Transverse colon (tissue), 4 donors: ENCODE results near the gene HOXC12. TPM values are rescaled to one million over a fixed set of nuclear protein-coding genes. Genes with fewer than 3 reads are reported as not detected.

Experiments used
- DNase-seq: peaks from one replicate; pipeline ENCODE4 v3.0.0-alpha.2; 2019
- H3K27ac ChIP-seq, 4 donors: fragments of 200-600 bp; sonication (generic); 2 replicates each; pipeline ENCODE4 v1.5.1; 2016 to 2018; ENCODE audit warnings: inconsistent platforms in 4 of 4
- H3K27me3 ChIP-seq: fragments of 200-600 bp; sonication (generic); 2 replicates; pipeline ENCODE4 v1.5.1; 2017; ENCODE audit warnings: inconsistent platforms
- H3K36me3 ChIP-seq, 4 donors: fragments of 200-600 bp; sonication (generic); 2 replicates each; pipeline ENCODE4 v1.5.1; 2017 to 2019; ENCODE audit warnings: inconsistent platforms in 4 of 4
- H3K4me1 ChIP-seq, 4 donors: fragments of 200-600 bp; sonication (generic); 2 replicates each; pipeline ENCODE4 v1.5.1; 2017 to 2020; ENCODE audit warnings: inconsistent platforms in 4 of 4
- H3K4me3 ChIP-seq, 4 donors: fragments of 200-600 bp; sonication (generic); 1 replicate in 1 of 4; 2 replicates in 3 of 4; pipeline versions ENCODE4 v1.5.1 to v1.6.1; 2017 to 2019; ENCODE audit warnings: inconsistent platforms in 4 of 4
- H3K9me3 ChIP-seq, 2 donors: fragments of 200-600 bp; sonication (generic); 2 replicates each; pipeline ENCODE4 v1.5.1; 2017 to 2019; ENCODE audit warnings: inconsistent platforms in 2 of 2
- EP300 ChIP-seq: sonication (generic); formaldehyde crosslinking; IDR thresholded peaks from one replicate; pipeline ENCODE4 v1.6.1; 2017; ENCODE audit warnings: antibody characterized with exemption, low read depth
- POLR2A ChIP-seq: fragments of 450-650 bp; IDR thresholded peaks from one replicate; pipeline ENCODE4 v1.6.1; 2016; ENCODE audit warnings: antibody characterized with exemption, mild to moderate bottlenecking, moderate library complexity
- POLR2AphosphoS5 ChIP-seq, 3 donors: sonication (generic); formaldehyde crosslinking; IDR thresholded peaks; one replicate each; pipeline ENCODE4 v1.6.1; 2016; ENCODE audit warnings: antibody characterized with exemption in 3 of 3
- WGBS, 2 donors: methylation state at CpG; one replicate each; pipeline ENCODE4 v1.1.5; 2018; ENCODE audit warnings: low coverage in 1 of 2; 5-methylcytosine and 5-hydroxymethylcytosine counted together
- in situ Hi-C, 4 donors: fragments of 200-750 bp; cut with MboI; loops; one replicate each; pipeline versions ENCODE4 v1.15.0 to v1.15.1; 2017; ENCODE audit warnings: low sequenced_read_pairs in 3 of 4, low pct_ligation_motif_present in 1 of 4, low pct_unique_long_range_greater_than_20kb in 1 of 4
- intact Hi-C: fragments of 100-400 bp; cut with DNase I; formaldehyde crosslinking; loops from one replicate; pipeline ENCODE4 v1.15.1; 2023; ENCODE audit warnings: low total_unique reads
- total RNA-seq, 4 donors: library from RNA; depleted of rRNA; stranded (reverse); fragments of >200 nt; gene quantifications; one replicate each; pipeline ENCODE4 v1.1.0, GENCODE V29; 2016
- TF ChIP-seq, protein P1 (sequence below), 5 experiments: fragments of 200-600 bp in 3 of 5; fragments of 450-650 bp in 2 of 5; sonication (generic) in 3 of 5; IDR thresholded peaks; 1 replicate in 2 of 5; 2 replicates in 3 of 5; pipeline ENCODE4 v1.5.1; 2016 to 2017; ENCODE audit warnings: antibody characterized with exemption in 5 of 5, inconsistent platforms in 3 of 5, mild to moderate bottlenecking in 2 of 5, moderate library complexity in 1 of 5

HOXC12 gene
- total RNA-seq, 4 donors from 2014 or later: not detected

DNA sequence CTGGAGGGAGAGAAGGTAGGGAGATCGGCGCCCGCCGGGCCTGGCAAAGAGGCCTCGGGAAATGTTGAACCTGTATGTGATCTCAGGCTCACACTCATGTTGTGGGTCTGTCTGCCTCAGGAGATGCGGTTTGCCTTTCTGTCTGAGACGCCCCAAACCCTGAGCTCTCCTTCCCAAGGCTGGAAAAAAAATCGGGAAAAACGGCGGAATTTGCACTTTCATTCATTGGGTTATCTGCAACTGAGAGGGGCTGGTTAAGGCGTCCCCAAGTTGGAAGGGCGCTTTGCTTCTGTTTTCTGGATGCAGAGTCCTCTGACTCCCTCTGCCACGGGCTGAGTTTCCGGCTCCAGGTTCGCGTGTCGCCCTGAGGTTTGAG, 40.3 kb downstream of the HOXC12 start:
- H3K36me3 ChIP-seq: no peaks in the 10 kb centered on the region
- TF ChIP-seq, protein P1, sequence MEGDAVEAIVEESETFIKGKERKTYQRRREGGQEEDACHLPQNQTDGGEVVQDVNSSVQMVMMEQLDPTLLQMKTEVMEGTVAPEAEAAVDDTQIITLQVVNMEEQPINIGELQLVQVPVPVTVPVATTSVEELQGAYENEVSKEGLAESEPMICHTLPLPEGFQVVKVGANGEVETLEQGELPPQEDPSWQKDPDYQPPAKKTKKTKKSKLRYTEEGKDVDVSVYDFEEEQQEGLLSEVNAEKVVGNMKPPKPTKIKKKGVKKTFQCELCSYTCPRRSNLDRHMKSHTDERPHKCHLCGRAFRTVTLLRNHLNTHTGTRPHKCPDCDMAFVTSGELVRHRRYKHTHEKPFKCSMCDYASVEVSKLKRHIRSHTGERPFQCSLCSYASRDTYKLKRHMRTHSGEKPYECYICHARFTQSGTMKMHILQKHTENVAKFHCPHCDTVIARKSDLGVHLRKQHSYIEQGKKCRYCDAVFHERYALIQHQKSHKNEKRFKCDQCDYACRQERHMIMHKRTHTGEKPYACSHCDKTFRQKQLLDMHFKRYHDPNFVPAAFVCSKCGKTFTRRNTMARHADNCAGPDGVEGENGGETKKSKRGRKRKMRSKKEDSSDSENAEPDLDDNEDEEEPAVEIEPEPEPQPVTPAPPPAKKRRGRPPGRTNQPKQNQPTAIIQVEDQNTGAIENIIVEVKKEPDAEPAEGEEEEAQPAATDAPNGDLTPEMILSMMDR (IDR thresholded peaks at IDR 0.05): no peak
- TF ChIP-seq EP300 (no peak), POLR2A (no peak), POLR2AphosphoS5 (IDR thresholded peaks at IDR 0.05) (no peak)
- in situ Hi-C loops: loop anchor here in 1 of 4 donors (25.0 kb wide), 1 partner anchor 208 kb away; no protein-coding TSS in a partner anchor

DNA sequence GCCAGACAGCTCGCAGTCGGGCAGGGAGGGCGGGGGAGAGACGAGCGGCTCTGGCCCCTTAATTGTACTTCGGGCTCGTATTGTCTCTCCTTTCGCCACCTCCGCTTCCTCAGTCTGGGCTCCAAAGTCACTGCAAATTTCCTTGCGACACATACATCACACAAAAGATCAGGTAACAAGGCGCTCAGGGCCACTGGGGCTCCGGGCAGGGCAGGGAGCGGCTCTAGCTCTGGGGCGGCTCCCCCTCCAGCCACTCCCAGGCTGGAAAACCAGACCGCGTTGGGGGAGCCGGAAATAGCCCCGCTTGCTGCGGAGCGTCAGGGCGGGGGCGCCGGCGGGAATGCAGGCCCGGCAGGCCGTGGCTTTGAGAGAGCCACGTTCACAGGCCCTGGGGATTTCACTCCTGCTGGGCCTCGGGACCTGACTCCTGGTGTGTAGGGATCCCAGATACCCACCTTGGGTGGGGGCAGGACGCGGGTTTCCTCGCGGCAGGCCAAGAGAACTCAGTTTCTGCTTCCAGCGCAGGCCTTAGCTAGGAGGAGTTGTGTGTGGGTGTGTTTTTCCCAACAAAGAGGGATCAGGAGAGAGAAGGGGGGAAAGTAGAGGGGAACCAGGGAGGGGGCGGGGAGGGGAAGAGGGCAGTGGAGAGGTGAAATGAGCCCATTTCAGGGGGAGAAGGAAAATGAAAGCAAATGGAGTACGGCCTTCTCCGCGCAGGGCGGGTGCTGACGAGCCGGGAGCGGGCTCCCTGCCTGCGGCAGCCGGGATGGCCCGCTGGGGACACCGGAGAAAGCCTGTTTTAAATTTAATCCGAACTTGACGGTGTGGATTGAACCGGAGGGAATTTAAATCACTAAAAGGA, 40.9 kb downstream of the HOXC12 start:
- in situ Hi-C loops (loop anchor here in 1 of 4 donors (25.0 kb wide), 1 partner anchor 208 kb away; no protein-coding TSS in a partner anchor), intact Hi-C loops (no loop called here)
- H3K27ac ChIP-seq: no peak overlapping the region
- peaks cover 18 to 42% (median 34%) of the 10 kb centered on the region in 4 donors for H3K4me1 ChIP-seq
- peaks cover 100% of the 10 kb centered on the region for H3K27me3 ChIP-seq
- no peak for DNase-seq
- WGBS, 2 donors: 3 to 6% methylated on average over 5 to 40 of the region's 48 CpGs
- H3K4me3 ChIP-seq: peak overlapping the region; percentile 30 to 53 (median 36)
- no peaks in the 10 kb centered on the region for H3K36me3 ChIP-seq
- H3K9me3 ChIP-seq: no peaks in the 10 kb centered on the region
- TF ChIP-seq POLR2A (no peak), EP300 (no peak), POLR2AphosphoS5 (IDR thresholded peaks at IDR 0.05) (no peak)

More for the DNA sequence above, 40.3 kb downstream of the HOXC12 start:
- Histone ChIP-seq H3K27me3 (peaks cover 100% of the 10 kb centered on the region), H3K9me3 (no peaks in the 10 kb centered on the region), H3K27ac (no peak overlapping the region), H3K4me1 (peaks cover 17 to 37% (median 28%) of the 10 kb centered on the region in 4 donors), H3K4me3 (peak overlapping the region in 1 of 4 donors; percentile 53)
- intact Hi-C loops: no loop called here
- no peak for DNase-seq
- 6% methylated on average over 17 of the region's 17 CpGs; no CpG with 5 or more reads in 1 of the 2 donors for WGBS, 2 donors

DNA sequence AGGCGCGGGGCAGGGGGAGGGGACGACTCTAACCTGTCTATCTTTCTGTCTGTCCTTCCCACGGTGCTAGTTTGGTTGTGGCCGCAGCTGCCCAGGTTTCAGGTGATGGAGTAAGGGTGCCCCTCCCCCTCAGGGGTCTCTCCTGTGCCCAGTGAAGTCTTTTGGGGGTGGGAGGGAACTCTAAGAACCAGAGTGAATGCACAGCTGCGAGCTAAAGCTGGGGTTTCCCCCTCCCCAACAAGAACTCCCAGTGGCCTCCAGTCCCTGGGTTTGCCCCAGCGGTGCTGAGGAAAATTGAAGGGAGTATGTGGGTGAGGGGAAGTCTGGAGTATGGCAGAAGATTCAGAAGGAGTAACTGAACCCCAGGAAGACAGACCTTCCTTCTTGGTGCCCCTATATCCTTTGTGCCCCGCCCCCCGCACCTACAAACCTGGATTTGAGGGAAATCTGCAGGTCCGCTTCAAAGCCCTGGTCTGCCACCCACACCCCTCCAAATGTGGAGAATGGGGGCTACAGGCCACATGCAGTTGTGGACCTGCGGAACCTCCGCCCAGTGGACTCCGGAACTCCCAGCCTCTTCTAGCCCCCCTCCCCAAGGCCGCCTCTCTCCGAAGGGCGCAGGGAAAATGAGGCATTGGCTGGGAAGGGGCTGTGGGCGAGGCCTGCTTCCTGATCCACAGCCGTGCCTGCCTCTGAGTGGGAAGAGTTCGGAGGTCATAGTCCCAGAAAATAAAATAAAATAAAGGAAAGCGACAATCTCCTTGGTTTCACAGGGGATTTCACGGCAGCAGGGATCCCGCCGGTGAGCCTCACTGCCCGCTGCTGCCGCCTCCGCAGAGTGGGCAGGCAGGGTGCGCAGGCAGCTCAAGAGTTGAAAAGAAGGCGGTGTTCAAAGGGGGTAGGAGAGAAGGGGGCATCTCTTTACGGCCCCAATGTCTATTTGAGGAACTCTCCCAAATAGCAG, 41.8 kb downstream of the HOXC12 start:
- no peaks in the 10 kb centered on the region for H3K36me3 ChIP-seq
- in situ Hi-C loops: loop anchor here in 1 of 4 donors (25.0 kb wide), 1 partner anchor 209 kb away; no protein-coding TSS in a partner anchor
- 59 to 66% methylated on average over 14 to 29 of the region's 29 CpGs for WGBS, 2 donors
- H3K27me3 ChIP-seq: peaks cover 100% of the 10 kb centered on the region
- peak overlapping the region; percentile 30 to 53 (median 36) for H3K4me3 ChIP-seq
- no peak overlapping the region for H3K27ac ChIP-seq
- no peaks in the 10 kb centered on the region for H3K9me3 ChIP-seq
- H3K4me1 ChIP-seq: peaks cover 18 to 39% (median 35%) of the 10 kb centered on the region in 4 donors
- no peak for TF ChIP-seq POLR2AphosphoS5 (IDR thresholded peaks at IDR 0.05)
- no peak for DNase-seq
- intact Hi-C loops: no loop called here

DNA sequence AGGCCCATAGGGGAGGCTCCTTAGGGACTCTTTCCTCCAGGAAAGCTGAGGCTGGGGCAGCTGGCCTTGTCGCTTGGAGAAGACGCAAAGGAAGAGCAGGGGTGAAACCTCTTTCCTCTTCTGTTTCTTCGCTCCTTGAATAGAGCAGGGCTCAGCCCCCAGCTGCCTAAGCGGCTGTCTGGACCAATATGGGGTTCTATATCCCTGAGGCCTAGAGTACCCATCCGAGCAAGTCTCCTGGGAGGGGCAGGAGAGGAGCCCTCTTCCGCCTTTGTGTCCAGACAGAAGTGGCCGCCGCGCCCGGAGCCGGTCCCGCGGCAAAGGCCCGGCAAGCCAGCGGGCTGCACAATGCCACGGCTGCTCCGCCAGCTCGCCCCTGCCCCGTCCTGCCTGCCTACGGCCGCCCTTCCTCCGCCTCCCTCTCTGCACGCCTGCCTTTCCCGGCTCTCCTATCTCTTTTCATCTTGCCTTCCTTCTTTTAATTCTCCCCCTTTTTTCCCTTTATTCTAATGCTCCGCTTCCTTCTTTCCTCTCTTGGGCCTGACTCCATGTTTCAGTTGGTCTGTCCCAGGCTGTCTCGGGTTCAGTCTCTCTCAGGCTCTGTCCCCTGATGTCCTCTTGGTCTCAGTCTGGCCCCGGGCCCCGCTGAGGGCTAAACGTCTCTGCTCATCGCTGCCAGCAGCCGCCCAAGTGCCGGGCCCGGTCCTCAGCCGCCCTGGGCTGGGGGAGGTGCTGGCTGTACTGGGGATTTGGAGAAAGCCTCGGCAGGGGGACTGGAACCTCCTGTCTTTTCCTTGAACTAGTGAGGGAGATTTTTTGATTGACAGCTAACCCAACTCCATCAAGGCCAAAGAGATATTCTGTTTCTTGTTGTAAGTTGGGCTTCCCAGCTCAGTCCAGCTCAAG, 42.8 kb downstream of the HOXC12 start:
- intact Hi-C loops: no loop called here
- TF ChIP-seq EP300: no peak
- TF ChIP-seq POLR2A: no peak
- TF ChIP-seq POLR2AphosphoS5 (IDR thresholded peaks at IDR 0.05): no peak
- TF ChIP-seq, protein P1 (IDR thresholded peaks at IDR 0.05): no peak
- in situ Hi-C loops: loop anchor here in 1 of 4 donors (25.0 kb wide), 1 partner anchor 210 kb away; no protein-coding TSS in a partner anchor
- no peaks in the 10 kb centered on the region for H3K9me3 ChIP-seq
- WGBS, 2 donors: 21 to 40% methylated on average over 19 to 35 of the region's 35 CpGs
- H3K27me3 ChIP-seq: peaks cover 100% of the 10 kb centered on the region
- no peak for DNase-seq
- H3K4me3 ChIP-seq: no peak overlapping the region
- peaks cover 18 to 39% (median 35%) of the 10 kb centered on the region in 4 donors for H3K4me1 ChIP-seq
- H3K27ac ChIP-seq: no peak overlapping the region
- H3K36me3 ChIP-seq: no peaks in the 10 kb centered on the region
